Activated T-cell treated with anti-CD3 and anti-CD28 coated beads for 48 hours (primary cell): ENCODE results near the gene SPRR2B.
"Not testable (repeated sequence)": the region's sequence is repeated elsewhere in the genome, so short reads cannot be mapped to it uniquely, and the experiment has no call there.

Experiments
- DNase-seq: peaks from one replicate; pipeline ENCODE4 v3.0.0-alpha.2; 2020; ENCODE audit warnings: low read depth

SPRR2B gene

DNA sequence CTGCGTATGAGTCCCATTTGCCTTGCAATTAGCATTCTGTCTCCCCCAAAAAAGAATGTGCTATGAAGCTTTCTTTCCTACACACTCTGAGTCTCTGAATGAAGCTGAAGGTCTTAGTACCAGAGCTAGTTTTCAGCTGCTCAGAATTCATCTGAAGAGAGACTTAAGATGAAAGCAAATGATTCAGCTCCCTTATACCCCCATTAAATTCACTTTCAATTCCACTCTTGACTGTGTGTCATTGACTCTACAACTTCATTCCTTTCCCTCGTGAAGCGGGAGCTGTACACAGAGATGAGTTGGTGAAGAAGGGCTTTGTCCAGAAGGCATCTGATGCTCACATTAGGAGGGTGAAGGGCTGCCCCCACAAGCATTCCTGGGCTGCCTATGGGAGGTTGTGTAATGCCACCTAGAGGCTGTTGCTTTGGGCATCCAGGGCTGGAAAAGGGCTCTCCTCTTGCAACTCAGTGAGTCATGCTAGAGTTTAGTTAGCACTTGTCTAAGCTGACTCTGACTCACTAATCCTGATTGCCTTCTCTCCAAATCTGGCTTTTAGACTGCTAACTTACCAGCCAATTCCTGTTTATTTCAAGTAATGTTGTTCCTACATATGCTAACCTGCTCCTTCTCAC, 38.6 kb downstream of the SPRR2B start:
- no peak for DNase-seq

GRCh38 chr1:153032073-153032472, 39.3 kb downstream of the SPRR2B start:
- no peak for DNase-seq

GRCh38 chr1:153030895-153031294, 40.5 kb downstream of the SPRR2B start, which contains the start of gene SPRR1B:
SPRR1B (plus strand) TSS chr1:153031203; CDS start chr1:153032346, 1,143 bp downstream.
- no peak for DNase-seq

GRCh38 chr1:153028766-153029165, 42.6 kb downstream of the SPRR2B start:
- DNase-seq: no peak

GRCh38 chr1:153025797-153026196, 45.6 kb downstream of the SPRR2B start:
- no peak for DNase-seq

DNA sequence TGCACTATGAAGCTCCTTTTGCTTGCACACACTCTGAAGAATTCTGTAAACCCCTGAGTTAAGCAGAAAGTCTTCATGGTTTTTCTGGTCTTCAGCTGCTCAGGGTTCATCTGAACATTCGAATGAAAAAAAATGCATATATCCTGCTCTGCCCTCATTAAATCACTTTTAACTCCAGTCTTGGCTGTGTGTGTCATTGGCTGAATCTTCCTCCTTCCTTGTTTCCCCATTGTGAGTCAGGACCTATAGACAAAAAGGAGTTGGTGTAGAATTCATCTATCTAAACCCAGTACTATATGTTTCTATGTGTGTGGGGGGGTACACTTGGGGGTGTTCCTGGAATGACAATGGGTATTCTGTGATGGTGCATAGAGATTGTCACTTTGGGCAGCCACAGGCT, 47.0 kb downstream of the SPRR2B start:
- no peak for DNase-seq

DNA sequence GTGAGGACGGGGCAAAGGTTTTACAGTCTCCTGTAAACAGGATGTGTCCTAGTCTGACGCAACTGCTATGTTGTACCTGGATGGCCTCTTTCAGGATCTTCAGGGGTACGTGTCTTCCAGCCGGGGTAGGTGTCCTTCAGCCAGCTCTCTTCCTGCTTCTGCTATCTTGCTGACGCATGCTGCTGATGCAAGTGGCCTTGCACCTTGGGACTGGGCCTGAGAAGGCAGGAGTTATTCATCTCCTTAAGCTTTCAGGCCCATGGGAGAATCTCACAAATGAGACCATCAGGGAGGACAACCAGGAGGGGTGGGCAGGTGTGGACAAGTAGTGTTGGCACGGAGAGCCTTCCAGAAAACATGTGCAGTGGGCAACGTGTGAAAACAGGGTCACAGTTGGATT, 48.3 kb downstream of the SPRR2B start:
- no peak for DNase-seq

GRCh38 chr1:153022340-153022739, 49.1 kb downstream of the SPRR2B start:
- DNase-seq: not testable (repeated sequence)

GRCh38 chr1:153021829-153022228, 49.6 kb downstream of the SPRR2B start:
- not testable (repeated sequence) for DNase-seq
